ENCODE data around the gene OSBPL3. TPM values are rescaled to one million over a fixed set of nuclear protein-coding genes. Genes with fewer than 3 reads are reported as not detected.

The OSBPL3 gene
- total RNA-seq, 1 experiment from 2014 or later: 36.8 TPM

- ATAC-seq (no peak), DNase-seq (ENCODE audit: low read depth, low spot score) (no peak)
- Histone ChIP-seq H4K20me1 (ENCODE audit: insufficient read depth) (no peaks in the 10 kb centered on the region), H3K79me2 (ENCODE audit: insufficient read depth, low read length) (no peaks in the 10 kb centered on the region), H3K9me2 (ENCODE audit: insufficient read depth) (no peaks in the 10 kb centered on the region), H3K4me3 (replicated peaks in 1 of 2; ENCODE audit: low read depth in 1 of 2, low read length in 2 of 2) (no peak overlapping the region), H2AFZ (ENCODE audit: low read depth, low read length, poor library complexity, severe bottlenecking) (no peak overlapping the region), H3K36me3 (ENCODE audit: control insufficient read depth in 1 of 2, insufficient read depth in 2 of 2, low read length in 2 of 2) (no peaks in the 10 kb centered on the region), H3K27me3 (ENCODE audit: insufficient read depth, low read length) (no peaks in the 10 kb centered on the region), H3K4me2 (ENCODE audit: low read length) (no peak overlapping the region), H3K9ac (ENCODE audit: low read length) (no peak overlapping the region), H3K4me1 (ENCODE audit: control insufficient read depth in 1 of 2, insufficient read depth in 2 of 2, low read length in 2 of 2) (peaks cover 4 to 6% of the 10 kb centered on the region in 2 experiments; a peak in 3 of 4 replicates), H3K9me3 (ENCODE audit: control insufficient read depth in 1 of 2, insufficient read depth in 1 of 2, low read depth in 1 of 2, low read length in 2 of 2) (no peaks in the 10 kb centered on the region; a peak in 1 of 4 replicates), H3K27ac (ENCODE audit: low read depth, low read length) (no peak overlapping the region)
- ChIA-PET RAD21 (ENCODE audit: low non-redundant PET in 1 of 2, low total read pairs in 2 of 2, uncharacterized antibody in 2 of 2, unreplicated experiment in 2 of 2) (no interaction called here), POLR2A (interaction anchor here (0.7 kb wide), 1 partner anchor 126 kb away, joined by 3 read pairs; no protein-coding TSS in a partner anchor), CTCF (no interaction called here)
- TF ChIP-seq ATF3 (IDR thresholded peaks at IDR 0.05) (no peak), CEBPB (IDR thresholded peaks at IDR 0.05; ENCODE audit: low read depth) (no peak), SIN3A (IDR thresholded peaks at IDR 0.05; ENCODE audit: low read depth) (no peak), ZNF274 (IDR thresholded peaks at IDR 0.05; ENCODE audit: low read depth, low read length) (no peak), RAD21 (IDR thresholded peaks at IDR 0.05; ENCODE audit: low read depth) (no peak), POLR2AphosphoS5 (IDR thresholded peaks at IDR 0.05; ENCODE audit: low read depth, low read length) (no peak), CTCF (IDR thresholded peaks at IDR 0.05 in 2 of 3, conservative IDR thresholded peaks at IDR 0.05 in 1 of 3; ENCODE audit: borderline replicate concordance in 1 of 3, insufficient read depth in 1 of 3, low read depth in 2 of 3, low read length in 2 of 3) (no peak), YY1 (IDR thresholded peaks at IDR 0.05; ENCODE audit: extremely low read depth, insufficient replicate concordance, low read depth, low read length) (no peak), JUND (IDR thresholded peaks at IDR 0.05) (no peak), EZH2 (IDR thresholded peaks at IDR 0.05) (no peak), FOSL1 (IDR thresholded peaks at IDR 0.05; ENCODE audit: low read depth) (no peak), SRF (IDR thresholded peaks at IDR 0.05; ENCODE audit: low read depth) (no peak)
- intact Hi-C loops (cut with micrococcal nuclease): no loop called here
- BruUV-seq (replicated peaks): no TSS peak
Observed at GRCh38 chr7:24779283-24779655, 200.7 kb downstream of the OSBPL3 start.

Measured in HCT116 (cell line).